Loucy (cell line): ENCODE results near the gene DOCK9.

Experiments used
- H2AFZ ChIP-seq: fragments of 200-600 bp; sonication (generic); 2 replicates; pipeline ENCODE4 v1.6.0; 2016; ENCODE audit warnings: antibody characterized with exemption, mild to moderate bottlenecking, low read length, moderate library complexity
- H3F3A ChIP-seq: fragments of 200-600 bp; 2 replicates; pipeline ENCODE4 v1.6.0; 2016; ENCODE audit warnings: antibody characterized with exemption, low read depth, mild to moderate bottlenecking
- H3K27me3 ChIP-seq: fragments of 200-600 bp; sonication (generic); 2 replicates; pipeline ENCODE4 v1.6.1; 2014; ENCODE audit warnings: low read length, mild to moderate bottlenecking; ENCODE audit not compliant: insufficient read depth, poor library complexity, severe bottlenecking
- H3K36me3 ChIP-seq: fragments of 200-600 bp; sonication (generic); 2 replicates; pipeline ENCODE4 v1.6.1; 2016; ENCODE audit warnings: low read length; ENCODE audit not compliant: insufficient read depth
- H3K4me1 ChIP-seq: fragments of 200-600 bp; sonication (generic); 2 replicates; pipeline ENCODE4 v1.5.1; 2014; ENCODE audit warnings: low read length, mild to moderate bottlenecking; ENCODE audit not compliant: insufficient read depth, poor library complexity, severe bottlenecking
- H3K4me2 ChIP-seq: fragments of 200-600 bp; sonication (generic); 2 replicates; pipeline ENCODE4 v1.6.0; 2014; ENCODE audit warnings: antibody characterized with exemption, low read length, low read depth, mild to moderate bottlenecking; ENCODE audit not compliant: poor library complexity, severe bottlenecking
- H3K4me3 ChIP-seq: fragments of 200-600 bp; sonication (generic); 2 replicates; pipeline ENCODE4 v1.5.1; 2014; ENCODE audit warnings: low read length, mild to moderate bottlenecking, mixed read lengths; ENCODE audit not compliant: poor library complexity, severe bottlenecking
- H3K79me2 ChIP-seq: fragments of 200-600 bp; sonication (generic); 2 replicates; pipeline ENCODE4 v1.6.1; 2014; ENCODE audit warnings: low read length; ENCODE audit not compliant: insufficient read depth
- H3K9ac ChIP-seq: fragments of 200-600 bp; sonication (generic); 2 replicates; pipeline ENCODE4 v1.6.0; 2014; ENCODE audit warnings: mild to moderate bottlenecking, low read depth, low read length, moderate library complexity; ENCODE audit not compliant: poor library complexity, severe bottlenecking
- H3K9me2 ChIP-seq: fragments of 200-600 bp; sonication (generic); replicated peaks from 2 replicates; pipeline ENCODE4 v1.6.1; 2016; ENCODE audit warnings: low read depth, low read length, mixed read lengths
- H3K9me3 ChIP-seq: fragments of 200-600 bp; sonication (generic); 2 replicates; pipeline ENCODE4 v1.6.1; 2014; ENCODE audit warnings: mild to moderate bottlenecking, antibody characterized with exemption, low read length, low read depth; ENCODE audit not compliant: insufficient read depth
- H4K20me1 ChIP-seq: fragments of 200-600 bp; sonication (generic); 2 replicates; pipeline ENCODE4 v1.6.0; 2014; ENCODE audit warnings: antibody characterized with exemption, low read length, mild to moderate bottlenecking; ENCODE audit not compliant: insufficient read depth, poor library complexity, severe bottlenecking
- CTCF ChIP-seq: fragments of 200-600 bp; sonication (generic); conservative IDR thresholded peaks from 2 replicates; pipeline ENCODE4 v1.5.1; 2014; ENCODE audit warnings: mild to moderate bottlenecking, antibody characterized with exemption, low read length
- EZH2phosphoT487 ChIP-seq: fragments of 200-600 bp; IDR thresholded peaks from 2 replicates; pipeline ENCODE4 v1.6.1; 2018; ENCODE audit warnings: antibody characterized with exemption, mild to moderate bottlenecking, moderate library complexity, borderline replicate concordance

Gene DOCK9

GRCh38 chr13:98801626-98802418, 176.0 kb downstream of the DOCK9 start:
- Histone ChIP-seq H3K4me2 (no peak overlapping the region), H3K79me2 (no peaks in the 10 kb centered on the region)
- no peak for TF ChIP-seq EZH2phosphoT487
- no peak for TF ChIP-seq CTCF

GRCh38 chr13:98800078-98800477, 177.8 kb downstream of the DOCK9 start:
- H3K9ac ChIP-seq, result no peak overlapping the region
- H3K9me3 ChIP-seq, result no peaks in the 10 kb centered on the region
- H3K9me2 ChIP-seq, result no peaks in the 10 kb centered on the region
- no peaks in the 10 kb centered on the region for H3K79me2 ChIP-seq
- H3K27me3 ChIP-seq, result no peaks in the 10 kb centered on the region
- no peak overlapping the region for H3K4me3 ChIP-seq
- no peaks in the 10 kb centered on the region for H4K20me1 ChIP-seq
- H3K36me3 ChIP-seq, result no peaks in the 10 kb centered on the region
- H3K4me2 ChIP-seq, result no peak overlapping the region
- TF ChIP-seq EZH2phosphoT487 (no peak), CTCF (no peak)
- H3K4me1 ChIP-seq, result no peaks in the 10 kb centered on the region
- H2AFZ ChIP-seq, result no peak overlapping the region
- H3F3A ChIP-seq, result no peaks in the 10 kb centered on the region

More at GRCh38 chr13:98801626-98802418, 176.0 kb downstream of the DOCK9 start:
- Histone ChIP-seq H3K9ac (no peak overlapping the region), H3K27me3 (no peaks in the 10 kb centered on the region), H4K20me1 (no peaks in the 10 kb centered on the region), H3K4me1 (no peaks in the 10 kb centered on the region), H3K9me3 (no peaks in the 10 kb centered on the region), H3K4me3 (no peak overlapping the region), H3K9me2 (no peaks in the 10 kb centered on the region), H3K36me3 (no peaks in the 10 kb centered on the region), H3F3A (no peaks in the 10 kb centered on the region), H2AFZ (no peak overlapping the region)

GRCh38 chr13:98798849-98799645, 178.8 kb downstream of the DOCK9 start:
- no peaks in the 10 kb centered on the region for H3F3A ChIP-seq
- H3K79me2 ChIP-seq, result no peaks in the 10 kb centered on the region
- H4K20me1 ChIP-seq, result no peaks in the 10 kb centered on the region
- H2AFZ ChIP-seq, result no peak overlapping the region
- H3K4me2 ChIP-seq, result no peak overlapping the region
- H3K9me3 ChIP-seq, result no peaks in the 10 kb centered on the region
- no peak overlapping the region for H3K9ac ChIP-seq
- TF ChIP-seq CTCF, result no peak
- no peak for TF ChIP-seq EZH2phosphoT487
- H3K4me1 ChIP-seq, result no peaks in the 10 kb centered on the region
- no peak overlapping the region for H3K4me3 ChIP-seq
- no peaks in the 10 kb centered on the region for H3K27me3 ChIP-seq
- no peaks in the 10 kb centered on the region for H3K9me2 ChIP-seq
- peaks cover 3% of the 10 kb centered on the region; the same call in 1 of the 2 replicates for H3K36me3 ChIP-seq
